GM19193 (cell line): Measurements from ENCODE around the gene KLHL1.

Source experiments
- POLR2A ChIP-seq: IDR thresholded peaks from 4 replicates; pipeline ENCODE4 v1.6.1; 2011; ENCODE audit not compliant: insufficient read depth, insufficient read length; ENCODE audit errors: extremely low read depth

KLHL1 gene

DNA sequence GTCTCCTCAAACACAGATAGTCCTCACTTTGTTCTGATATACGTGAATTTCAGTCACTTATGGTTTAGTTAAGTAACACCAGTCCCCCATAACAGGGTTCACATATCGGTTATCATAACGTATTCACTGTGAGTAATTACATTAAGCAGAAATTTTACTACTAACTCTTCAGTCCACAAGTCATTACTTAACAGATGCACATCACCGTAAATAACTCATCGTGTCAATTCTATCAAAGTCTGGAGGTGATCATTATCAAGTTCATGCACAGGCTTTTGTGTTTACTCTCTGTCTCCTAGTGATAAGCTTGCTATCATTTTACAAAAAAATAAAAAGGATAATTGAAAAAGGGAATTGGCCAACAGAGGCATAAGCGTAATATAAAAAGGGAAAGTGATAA is 288.1 kb downstream of the KLHL1 start:
- TF ChIP-seq POLR2A: no peak

DNA sequence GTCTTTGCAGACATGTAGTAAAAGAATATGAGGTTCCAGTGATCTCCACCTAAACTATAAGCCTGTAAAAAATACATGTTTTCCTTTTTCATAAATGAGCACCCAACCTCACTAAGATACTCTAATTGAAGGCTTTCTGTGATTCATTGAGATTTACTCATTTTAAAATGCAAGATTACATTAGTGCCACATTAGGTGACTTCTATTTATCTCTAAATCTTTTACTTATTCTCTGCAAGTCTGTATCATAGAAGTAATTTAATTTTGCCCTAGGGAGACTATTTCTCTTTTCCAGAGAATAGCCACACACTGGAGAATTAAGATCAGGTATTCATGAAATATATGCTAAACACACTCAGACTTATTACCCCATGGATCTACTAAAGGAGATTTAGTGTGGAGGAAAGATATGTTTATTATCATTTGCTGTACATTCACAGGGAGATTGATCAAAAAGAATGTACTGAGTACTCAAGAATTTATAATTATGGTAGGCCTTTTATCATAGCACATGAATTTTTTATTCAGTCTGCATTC is 290.9 kb downstream of the KLHL1 start:
- no peak for TF ChIP-seq POLR2A

DNA sequence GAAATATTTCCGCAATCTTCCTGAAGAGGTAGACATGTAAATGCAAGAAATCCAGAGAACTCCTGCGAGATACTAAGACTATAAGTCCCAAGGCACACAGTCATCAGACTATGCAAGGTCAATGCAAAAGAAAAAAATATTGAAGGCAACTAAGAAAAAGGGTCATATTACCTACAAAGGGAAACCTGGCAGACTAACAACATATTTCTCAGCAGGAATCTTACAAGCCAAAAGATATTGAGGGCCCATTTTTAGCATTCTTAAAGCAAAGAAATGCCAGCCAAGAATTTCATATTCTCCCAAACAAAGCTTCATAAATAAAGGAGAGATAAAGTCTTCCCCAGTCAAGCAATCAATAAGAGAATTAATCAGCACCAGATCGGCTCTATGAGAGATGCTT is 299.1 kb downstream of the KLHL1 start:
- TF ChIP-seq POLR2A: no peak

DNA sequence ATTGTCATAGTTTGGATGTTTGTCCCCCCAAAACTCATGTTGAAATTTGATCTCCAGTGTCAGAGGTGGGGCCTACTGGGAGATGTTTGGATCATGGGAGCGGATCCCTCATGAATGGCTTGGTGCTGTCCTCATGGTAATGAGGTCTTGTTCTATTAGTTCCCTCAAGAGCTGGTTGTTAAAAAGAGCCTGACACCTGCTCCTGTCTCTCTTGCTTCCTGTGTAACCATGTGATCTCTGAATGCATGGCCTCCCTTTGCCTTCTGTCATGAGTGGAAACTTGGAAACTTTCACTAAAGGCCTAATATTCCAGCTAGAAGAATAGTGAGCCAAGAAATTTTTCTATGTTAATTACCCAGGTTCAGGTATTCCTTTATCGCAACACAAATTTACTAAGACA is 312.0 kb downstream of the KLHL1 start:
- no peak for TF ChIP-seq POLR2A

DNA sequence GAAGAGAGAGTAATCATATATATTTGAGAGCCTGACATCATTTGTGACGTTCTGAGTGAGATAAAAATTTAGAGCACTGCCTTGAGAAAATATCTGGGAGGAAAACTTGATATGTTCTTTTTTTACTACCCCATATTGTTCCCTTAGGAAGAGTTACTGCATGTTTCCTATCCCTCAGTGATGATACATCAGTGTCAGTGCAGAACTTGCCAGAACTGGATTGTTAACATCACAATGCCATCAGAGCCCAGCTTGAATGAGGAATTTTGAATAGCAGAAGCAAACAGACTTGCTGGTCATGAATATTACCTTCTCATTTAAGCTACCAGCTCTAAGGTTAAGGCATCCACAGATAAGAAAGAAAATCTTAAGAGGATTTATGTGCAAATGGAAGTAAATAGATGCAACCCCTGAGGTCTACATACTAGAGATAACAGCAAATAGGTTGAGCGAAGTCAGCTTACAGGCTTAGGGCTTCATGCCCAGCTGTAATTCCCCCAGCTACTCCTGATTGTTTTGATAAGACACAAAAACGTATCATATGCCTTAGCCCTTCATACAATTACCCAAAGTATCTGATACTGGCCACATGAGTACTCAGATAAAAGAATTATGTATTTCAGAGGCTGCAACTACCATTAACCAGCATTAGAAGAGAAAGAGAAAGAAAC is 314.3 kb downstream of the KLHL1 start:
- TF ChIP-seq POLR2A: no peak

DNA sequence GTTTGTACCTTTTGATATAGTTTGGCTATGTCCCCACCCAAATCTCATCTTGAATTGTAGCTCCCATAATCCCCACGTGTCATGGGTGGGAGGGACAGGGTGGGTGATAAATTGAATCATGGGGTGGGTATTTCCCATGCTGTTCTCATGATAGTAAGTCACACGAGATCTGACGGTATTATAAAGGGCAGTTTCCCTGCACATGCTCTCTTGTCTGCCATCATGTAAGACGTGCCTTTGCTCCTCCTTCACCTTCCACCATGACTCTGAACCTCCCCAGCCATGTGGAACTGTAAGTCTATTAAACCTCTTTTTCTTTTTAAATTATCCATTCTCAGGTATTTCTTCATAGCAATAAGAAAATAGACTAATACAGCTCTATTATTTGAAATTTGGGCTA is 331.3 kb downstream of the KLHL1 start:
- no peak for TF ChIP-seq POLR2A

DNA sequence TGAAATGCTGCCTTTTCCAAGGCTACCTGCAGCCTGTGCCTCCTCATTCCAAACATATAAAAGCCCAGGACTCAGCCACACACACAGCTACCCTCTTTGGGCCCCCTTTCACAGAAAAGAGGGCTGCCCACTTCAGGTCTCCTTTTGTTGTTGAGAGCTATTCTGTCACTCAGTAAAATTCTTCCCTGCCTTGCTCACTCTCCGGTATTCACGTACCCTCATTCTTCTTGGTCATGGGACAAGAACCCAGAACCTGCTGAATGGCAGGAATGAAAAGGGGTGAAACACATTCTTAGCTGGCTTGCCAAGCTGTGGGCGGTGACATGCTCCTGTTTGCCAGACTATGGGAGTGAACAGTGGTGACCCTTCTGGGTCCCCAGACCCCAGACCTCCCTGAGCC is 338.6 kb downstream of the KLHL1 start:
- TF ChIP-seq POLR2A: no peak

DNA sequence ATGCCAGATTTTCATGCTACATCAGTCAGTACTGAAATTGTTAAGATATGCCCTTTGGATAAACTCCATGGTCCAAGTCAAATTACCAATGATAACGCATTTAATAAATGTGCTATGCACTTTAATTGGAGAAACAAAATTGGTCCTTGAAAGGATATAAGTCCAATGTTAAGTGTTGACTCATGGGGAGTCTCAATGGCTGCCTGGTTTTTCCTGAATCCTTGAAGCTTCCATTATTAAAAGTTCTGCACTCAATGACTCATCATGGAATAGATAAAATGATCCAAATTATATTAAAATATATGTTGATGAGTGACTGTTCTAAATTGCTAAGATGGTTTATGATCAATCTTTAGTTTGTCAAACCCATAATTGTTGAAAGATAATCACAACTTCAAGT is 346.7 kb downstream of the KLHL1 start:
- no peak for TF ChIP-seq POLR2A

DNA sequence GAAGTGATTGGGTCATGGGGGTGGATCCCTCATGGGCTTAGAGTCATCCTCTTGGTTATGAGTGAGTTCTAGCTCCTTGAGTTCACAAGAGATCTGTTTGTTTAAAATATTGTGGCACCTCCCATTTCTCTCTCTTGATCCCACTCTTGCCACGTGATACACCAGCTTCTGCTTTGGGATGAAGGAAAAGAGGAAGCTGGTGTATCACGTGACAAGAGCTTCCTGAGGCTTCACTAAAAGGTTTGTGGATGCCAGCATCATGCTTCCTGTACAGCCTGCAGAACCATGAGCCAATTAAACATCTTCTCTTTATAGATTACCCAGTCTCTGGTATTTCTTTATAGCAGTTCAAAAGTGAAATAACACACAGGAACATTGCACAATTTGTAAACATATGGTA is 353.2 kb downstream of the KLHL1 start:
- TF ChIP-seq POLR2A: no peak

DNA sequence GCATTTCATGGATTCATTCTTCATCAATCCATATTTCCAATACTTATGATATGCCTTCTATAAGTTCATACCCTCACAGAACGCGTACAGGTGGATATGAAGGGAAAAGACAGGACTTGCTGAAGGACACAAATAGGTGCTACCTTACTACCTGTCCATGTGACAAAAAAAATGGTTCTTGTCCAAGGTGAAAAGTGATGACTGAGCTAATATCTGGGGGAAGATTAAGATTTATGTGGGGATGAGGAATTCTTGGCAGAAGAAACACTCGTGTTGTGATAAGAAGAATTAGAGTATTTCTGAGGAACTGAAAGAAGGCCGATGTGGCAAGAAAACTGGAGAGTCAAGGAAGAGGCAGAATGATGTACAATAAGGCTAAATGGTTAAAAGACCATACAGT is 357.0 kb downstream of the KLHL1 start:
- no peak for TF ChIP-seq POLR2A

DNA sequence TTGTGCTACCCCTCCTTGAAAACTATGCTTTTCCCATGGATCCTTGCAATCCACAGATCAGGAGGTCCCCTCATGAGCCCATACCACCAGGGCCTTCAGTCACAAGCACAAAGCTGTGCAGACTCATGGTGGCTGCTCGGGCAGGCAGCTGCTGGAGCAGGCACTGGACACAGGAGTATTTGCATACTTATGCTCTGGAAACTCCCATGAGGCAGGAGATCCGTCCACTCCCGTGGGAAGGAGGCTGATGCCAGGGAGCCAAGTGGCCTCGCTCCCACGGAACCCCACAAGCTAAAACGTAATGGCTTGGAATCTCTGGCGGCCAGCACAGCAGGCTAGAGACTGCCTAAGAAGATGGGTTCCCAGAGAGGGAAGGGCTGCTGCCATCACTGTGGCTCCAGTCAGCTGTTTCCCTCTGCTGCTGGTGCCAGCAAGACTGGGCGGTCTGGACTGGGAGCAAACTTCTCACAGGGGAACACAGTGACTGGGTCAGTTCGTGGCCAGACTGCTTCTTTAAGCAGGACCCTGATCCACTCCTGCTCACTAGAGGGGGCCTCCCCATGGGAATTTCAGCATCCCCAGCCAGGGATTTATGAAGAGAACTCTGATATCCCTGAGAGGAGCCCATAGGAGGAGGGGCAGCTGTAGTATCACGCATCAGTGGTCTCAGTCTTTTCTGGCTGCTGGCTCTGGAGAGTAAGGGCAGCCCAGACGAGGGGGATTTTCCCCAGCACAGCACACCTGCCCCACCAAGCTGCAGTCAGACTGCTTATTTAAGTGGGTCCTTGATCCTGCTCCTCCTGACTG is 370.9 kb downstream of the KLHL1 start:
- no peak for TF ChIP-seq POLR2A

DNA sequence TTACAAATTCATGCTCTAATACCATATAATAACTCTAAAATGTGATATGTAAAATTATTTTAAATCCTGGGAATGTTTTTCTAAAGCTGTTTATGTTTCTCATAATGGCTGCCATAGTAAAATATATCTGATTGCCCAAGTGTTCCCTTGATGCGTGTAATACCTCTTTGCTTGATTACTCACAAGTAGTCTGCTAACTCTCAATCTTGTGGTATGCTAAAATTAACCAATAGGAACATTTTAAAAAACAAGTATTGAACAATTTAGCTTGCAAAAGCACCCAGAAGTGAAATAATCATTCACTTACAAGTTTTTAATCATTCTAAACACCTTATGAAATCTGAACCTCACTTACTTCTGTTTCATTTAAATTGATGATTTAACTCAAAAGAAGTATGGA is 386.6 kb downstream of the KLHL1 start:
- TF ChIP-seq POLR2A: no peak

DNA sequence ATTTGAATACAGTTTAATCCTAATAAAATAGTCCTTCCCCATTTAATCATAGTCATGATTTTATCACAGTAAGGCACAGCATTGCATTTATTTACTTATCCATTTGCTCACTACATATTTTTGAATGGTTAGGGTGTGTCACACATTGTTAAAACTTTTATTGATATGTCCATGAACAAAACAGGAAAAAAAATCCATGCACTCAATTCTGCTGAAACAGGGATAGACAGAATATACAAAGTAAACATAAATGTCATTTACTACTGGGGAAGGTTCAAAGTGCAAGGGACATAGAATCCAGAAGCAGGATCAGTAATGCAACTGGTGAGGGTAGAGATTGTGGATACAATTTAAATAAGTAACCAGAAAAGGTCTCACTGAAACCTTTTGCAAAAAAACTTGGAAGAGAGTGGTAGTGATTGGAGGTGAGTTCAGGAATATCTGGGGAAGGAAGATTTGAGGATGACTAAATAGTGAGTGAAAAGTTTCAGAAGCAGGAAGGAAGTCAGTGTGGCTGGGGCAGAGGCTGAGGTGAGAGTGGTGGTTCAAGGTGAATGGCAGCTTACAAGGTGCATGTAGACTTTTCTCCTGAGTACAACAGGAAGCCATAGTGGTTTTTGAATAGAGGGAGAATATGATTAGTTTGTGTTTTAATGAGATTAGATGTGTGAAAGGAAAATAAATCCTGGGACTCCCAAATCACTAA is 387.8 kb downstream of the KLHL1 start:
- TF ChIP-seq POLR2A: no peak

DNA sequence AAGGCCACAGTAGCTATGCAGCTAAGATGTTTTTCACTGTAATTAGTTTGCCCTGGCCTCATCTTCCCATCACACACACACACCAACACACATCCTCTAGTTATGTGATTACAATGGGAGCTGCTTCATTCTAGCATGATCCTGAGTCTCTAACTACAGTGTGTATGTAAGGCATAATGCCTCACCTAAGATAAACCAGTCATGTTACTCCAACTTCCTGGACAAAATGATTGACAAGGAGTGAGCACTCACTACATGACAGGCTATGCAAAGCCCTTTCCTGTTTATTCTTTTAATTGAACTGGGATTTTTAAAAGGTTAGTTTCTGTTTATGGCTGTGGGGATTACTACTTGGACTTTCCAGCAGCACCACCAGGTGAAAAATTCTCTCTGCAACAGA is 401.4 kb downstream of the KLHL1 start:
- TF ChIP-seq POLR2A: no peak

DNA sequence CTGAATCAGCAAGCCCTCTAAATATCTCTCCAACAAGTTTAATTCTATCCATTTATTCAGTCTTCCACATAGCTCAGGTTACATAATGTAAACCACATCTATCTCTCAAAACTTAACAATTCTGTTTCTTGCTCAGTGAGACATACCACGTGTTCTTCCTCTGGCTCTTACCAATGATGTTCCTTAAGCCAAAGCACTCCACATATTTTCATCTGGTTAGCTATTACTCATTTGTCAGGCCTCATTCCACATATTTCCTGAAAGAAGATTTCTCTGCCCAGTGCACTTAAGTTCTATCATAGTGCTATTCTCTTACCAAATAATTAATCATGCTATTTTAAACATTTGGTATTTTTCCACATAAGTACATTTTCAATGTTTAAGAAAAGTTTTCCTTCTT is 403.9 kb downstream of the KLHL1 start:
- TF ChIP-seq POLR2A: no peak
